A549 (cell line): ENCODE results near the gene SZT2. TPM values are rescaled to one million over a fixed set of nuclear protein-coding genes. Genes with fewer than 3 reads are reported as not detected.

Experiments used
- ATAC-seq, 2 experiments: fragments of 200-7000 bp in 1 of 2; fragments of >200 bp in 1 of 2; cut with Nextera tagmentation in 1 of 2; cut with Tn5 transposase in 1 of 2; 3 replicates each; pipeline versions ENCODE4 v1.8.0 to v1.9.1; 2018 to 2020; ENCODE audit warnings: mild to moderate bottlenecking in 1 of 2, moderate library complexity in 1 of 2
- CTCF ChIA-PET: fragments of 300-600 bp; sonication (Branson Sonifier 250); formaldehyde crosslinking; extraction: SDS; loops from one replicate; lab custom pipeline; 2021; ENCODE audit warnings: antibody characterized with exemption, inconsistent platforms; lab: Yijun Ruan, JAX
- POLR2A ChIA-PET: fragments of 350-600 bp; formaldehyde crosslinking; extraction: SDS; loops from one replicate; lab custom pipeline; 2021; ENCODE audit warnings: antibody characterized with exemption, inconsistent platforms; lab: Yijun Ruan, JAX
- DNase-seq, 2 experiments: peaks; one replicate each; pipeline versions ENCODE4 v3.0.0 to v3.0.0-alpha.2; 2011 to 2016; ENCODE audit warnings: low read depth in 1 of 2, low spot score in 1 of 2
- FAIRE-seq: peaks from 2 replicates; lab custom pipeline; 2011; peaks lifted over from hg19 to GRCh38; lab: Jason Lieb, UNC
- H3K27ac ChIP-seq, 2 experiments: fragments of >200 bp; sonication (Bioruptor Twin); formaldehyde crosslinking; 3 replicates each; pipeline ENCODE4 v1.5.1; 2016 to 2017
- H3K4me1 ChIP-seq: fragments of >200 bp; sonication (Bioruptor Twin); formaldehyde crosslinking; 3 replicates; pipeline ENCODE4 v1.6.1; 2016
- H3K4me2 ChIP-seq: fragments of >200 bp; sonication (Bioruptor Twin); formaldehyde crosslinking; 3 replicates; pipeline ENCODE4 v1.6.1; 2016
- H3K4me3 ChIP-seq: fragments of >200 bp; sonication (Bioruptor Twin); formaldehyde crosslinking; 3 replicates; pipeline ENCODE4 v1.5.1; 2016
- H3K9me3 ChIP-seq: fragments of >200 bp; sonication (Bioruptor Twin); formaldehyde crosslinking; 3 replicates; pipeline ENCODE4 v1.6.1; 2016
- BHLHE40 ChIP-seq: IDR thresholded peaks from 2 replicates; pipeline ENCODE4 v1.6.1; 2012; ENCODE audit warnings: low read depth, low read length, inconsistent platforms
- CEBPB ChIP-seq, 2 experiments: fragments of >200 bp in 1 of 2; sonication (Bioruptor Twin) in 1 of 2; formaldehyde crosslinking in 1 of 2; IDR thresholded peaks; 2 replicates each; pipeline ENCODE4 v1.6.1; 2012 to 2016
- CHD2 ChIP-seq: fragments of 150-350 bp; IDR thresholded peaks from 2 replicates; pipeline ENCODE4 v1.6.1; 2014; ENCODE audit warnings: low read length; ENCODE audit not compliant: partially characterized antibody
- EHMT2 ChIP-seq: fragments of 200-600 bp; sonication (generic); IDR thresholded peaks from 2 replicates; pipeline ENCODE4 v1.6.1; 2016; ENCODE audit warnings: antibody characterized with exemption, low read depth, mild to moderate bottlenecking, moderate library complexity
- FOSB ChIP-seq: fragments of 250-450 bp; sonication (Bioruptor Pico); IDR thresholded peaks from 2 replicates; pipeline ENCODE4 v1.5.0; 2020; ENCODE audit warnings: mild to moderate bottlenecking, moderate library complexity
- FOXS1 ChIP-seq: fragments of 250-450 bp; sonication (Bioruptor Pico); IDR thresholded peaks from 2 replicates; pipeline ENCODE4 v1.5.0; 2020; ENCODE audit warnings: mild to moderate bottlenecking, moderate library complexity
- HDAC2 ChIP-seq: fragments of 200-600 bp; sonication (generic); IDR thresholded peaks from 2 replicates; pipeline ENCODE4 v1.6.1; 2016
- HEYL ChIP-seq: fragments of 250-450 bp; sonication (Bioruptor Pico); IDR thresholded peaks from 2 replicates; pipeline ENCODE4 v1.8.0; 2021; ENCODE audit warnings: mild to moderate bottlenecking, moderate library complexity
- HOXA7 ChIP-seq: fragments of 250-450 bp; sonication (Bioruptor Pico); IDR thresholded peaks from 2 replicates; pipeline ENCODE4 v1.5.0; 2020; ENCODE audit warnings: mild to moderate bottlenecking, moderate library complexity
- HOXB13 ChIP-seq: fragments of 250-450 bp; sonication (Bioruptor Pico); IDR thresholded peaks from 2 replicates; pipeline ENCODE4 v1.5.0; 2020; ENCODE audit warnings: low read depth, mild to moderate bottlenecking, moderate library complexity
- HOXB5 ChIP-seq: fragments of 250-450 bp; sonication (Bioruptor Pico); IDR thresholded peaks from 2 replicates; pipeline ENCODE4 v1.5.0; 2020; ENCODE audit warnings: mild to moderate bottlenecking, moderate library complexity
- JUNB ChIP-seq: fragments of >200 bp; sonication (Bioruptor Twin); formaldehyde crosslinking; IDR thresholded peaks from 2 replicates; pipeline ENCODE4 v1.6.1; 2016
- KDM1A ChIP-seq: fragments of 200-600 bp; sonication (generic); IDR thresholded peaks from 2 replicates; pipeline ENCODE4 v1.6.1; 2016; ENCODE audit warnings: low read depth, mild to moderate bottlenecking
- KDM5A ChIP-seq: fragments of 200-600 bp; sonication (generic); IDR thresholded peaks from 2 replicates; pipeline ENCODE4 v1.6.1; 2016; ENCODE audit warnings: antibody characterized with exemption, mild to moderate bottlenecking
- MAFK ChIP-seq: fragments of 450-650 bp; IDR thresholded peaks from 2 replicates; pipeline ENCODE4 v1.6.1; 2014; ENCODE audit not compliant: partially characterized antibody
- MAZ ChIP-seq: fragments of 150-350 bp; IDR thresholded peaks from 2 replicates; pipeline ENCODE4 v1.6.1; 2014; ENCODE audit warnings: antibody characterized with exemption, low read depth, low read length, borderline replicate concordance
- NPAS2 ChIP-seq: fragments of 250-450 bp; sonication (Bioruptor Pico); IDR thresholded peaks from 2 replicates; pipeline ENCODE4 v1.8.0; 2022; ENCODE audit warnings: mild to moderate bottlenecking, moderate library complexity, borderline replicate concordance
- NR3C1 ChIP-seq: fragments of >200 bp; sonication (Bioruptor Twin); formaldehyde crosslinking; IDR thresholded peaks from 3 replicates; pipeline ENCODE4 v1.6.1; 2017
- PHF8 ChIP-seq: fragments of 200-600 bp; sonication (generic); IDR thresholded peaks from 2 replicates; pipeline ENCODE4 v1.6.1; 2016; ENCODE audit warnings: low read depth, mild to moderate bottlenecking, antibody characterized with exemption, moderate library complexity, borderline replicate concordance
- POLR2AphosphoS2 ChIP-seq: conservative IDR thresholded peaks from 2 replicates; pipeline ENCODE4 v1.6.1; 2012; ENCODE audit warnings: low read length, improper control_type of control experiment, inconsistent platforms
- RARB ChIP-seq: fragments of 250-450 bp; sonication (Bioruptor Pico); IDR thresholded peaks from 2 replicates; pipeline ENCODE4 v1.8.0; 2021; ENCODE audit warnings: mild to moderate bottlenecking, moderate library complexity
- RFX5 ChIP-seq: fragments of 450-650 bp; IDR thresholded peaks from 2 replicates; pipeline ENCODE4 v1.7.1; 2014; ENCODE audit warnings: antibody characterized with exemption, mild to moderate bottlenecking, moderate library complexity
- RNF2 ChIP-seq: fragments of 200-600 bp; sonication (generic); IDR thresholded peaks from 2 replicates; pipeline ENCODE4 v1.6.1; 2016; ENCODE audit warnings: low read depth, mild to moderate bottlenecking, antibody characterized with exemption, moderate library complexity, borderline replicate concordance
- SMC3 ChIP-seq: fragments of >200 bp; sonication (Bioruptor Twin); formaldehyde crosslinking; IDR thresholded peaks from 3 replicates; pipeline ENCODE4 v1.6.1; 2018; ENCODE audit warnings: inconsistent platforms
- SREBF2 ChIP-seq: fragments of 450-650 bp; IDR thresholded peaks from 2 replicates; pipeline ENCODE4 v1.6.1; 2014; ENCODE audit warnings: mild to moderate bottlenecking, moderate library complexity
- TFCP2L1 ChIP-seq: fragments of 250-450 bp; sonication (Bioruptor Pico); IDR thresholded peaks from 2 replicates; pipeline ENCODE4 v1.5.0; 2021; ENCODE audit warnings: mild to moderate bottlenecking
- ZC3H11A ChIP-seq: fragments of 450-650 bp; IDR thresholded peaks from 2 replicates; pipeline ENCODE4 v1.6.1; 2014; ENCODE audit warnings: antibody characterized with exemption, mild to moderate bottlenecking
- ZNF302 ChIP-seq: fragments of 250-450 bp; sonication (Bioruptor Pico); IDR thresholded peaks from 2 replicates; pipeline ENCODE4 v1.9.0; 2021; ENCODE audit warnings: inconsistent platforms, mild to moderate bottlenecking, moderate library complexity
- ZSCAN20 ChIP-seq: fragments of 250-450 bp; sonication (Bioruptor Pico); IDR thresholded peaks from 2 replicates; pipeline ENCODE4 v1.8.0; 2022; ENCODE audit warnings: mild to moderate bottlenecking, moderate library complexity
- WGBS: methylation state at CpG from one replicate; pipeline ENCODE4 v1.1.6; 2017; ENCODE audit errors: missing lambda C conversion rate; 5-methylcytosine and 5-hydroxymethylcytosine counted together
- polyA plus RNA-seq, 4 experiments: library from polyadenylated mRNA; depleted of rRNA in 3 of 4; stranded (reverse); fragments of >200 nt; fragmentation: RNase III in 1 of 4; extraction: RNeasy Plus Mini Kit Qiagen cat#74134 plus additional on column Dnase treatment in 1 of 4; gene quantifications; 2 replicates in 3 of 4; 3 replicates in 1 of 4; pipeline ENCODE4 v1.2.3, GENCODE V29; 2011 to 2017
- TF ChIP-seq, protein P1 (sequence below): IDR thresholded peaks from 2 replicates; pipeline ENCODE4 v1.6.1; 2012
- TF ChIP-seq, protein P2 (sequence below): IDR thresholded peaks from 2 replicates; pipeline ENCODE4 v1.6.1; 2012; ENCODE audit warnings: low read depth, borderline replicate concordance
- TF ChIP-seq, protein P3 (sequence below): fragments of >200 bp; sonication (Bioruptor Twin); formaldehyde crosslinking; IDR thresholded peaks from 2 replicates; pipeline ENCODE4 v1.6.1; 2016
- TF ChIP-seq, protein P4 (sequence below): fragments of 250-450 bp; sonication (Bioruptor Pico); IDR thresholded peaks from 2 replicates; pipeline ENCODE4 v1.5.0; 2021; ENCODE audit warnings: mild to moderate bottlenecking, moderate library complexity, borderline replicate concordance
- TF ChIP-seq, protein P5 (sequence below): IDR thresholded peaks from 2 replicates; pipeline ENCODE4 v1.6.1; 2012

The SZT2 gene
- polyA plus RNA-seq, 2 of the 4 experiments (the other 2 are of a cell fraction): 6.1 to 6.5 TPM

DNA sequence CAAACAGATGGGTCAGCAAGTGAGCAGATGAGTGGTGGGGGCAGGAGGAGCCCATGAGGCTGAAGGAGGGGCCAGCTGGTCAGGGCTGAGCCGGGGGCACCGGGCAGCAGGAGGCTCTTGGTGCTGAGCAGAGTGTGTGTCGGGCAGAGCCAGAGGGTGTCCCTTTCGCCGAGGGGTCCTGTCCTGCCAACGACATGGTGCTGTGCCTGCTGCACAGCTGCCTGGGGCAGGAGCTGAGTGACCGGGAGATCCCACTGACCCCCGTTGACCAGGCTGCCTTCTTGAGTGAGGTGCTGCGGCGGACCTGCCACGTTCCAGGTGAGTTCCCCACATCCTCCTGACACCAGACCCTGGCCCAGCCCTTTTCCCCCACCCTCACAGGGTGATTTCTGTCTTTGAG is 36.5 kb downstream of the SZT2 start:
- no peak overlapping the region for H3K27ac ChIP-seq
- WGBS: 83% methylated on average over 7 of the region's 11 CpGs
- H3K4me2 ChIP-seq: no peak overlapping the region
- ATAC-seq: no peak
- H3K4me1 ChIP-seq: peaks cover 7% of the 10 kb centered on the region; the same call in 1 of the 3 replicates
- TF ChIP-seq, protein P1, sequence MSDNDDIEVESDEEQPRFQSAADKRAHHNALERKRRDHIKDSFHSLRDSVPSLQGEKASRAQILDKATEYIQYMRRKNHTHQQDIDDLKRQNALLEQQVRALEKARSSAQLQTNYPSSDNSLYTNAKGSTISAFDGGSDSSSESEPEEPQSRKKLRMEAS: no peak
- TF ChIP-seq ZSCAN20 (CRISPR knock-in tag) (no peak), FOSB (CRISPR knock-in tag) (no peak), BHLHE40 (no peak), HOXB13 (CRISPR knock-in tag) (no peak), KDM5A (no peak)
- TF ChIP-seq, all 56 proteins: peak for 0
- H3K9me3 ChIP-seq: no peaks in the 10 kb centered on the region
- H3K4me3 ChIP-seq: no peak overlapping the region
- DNase-seq (no peak), FAIRE-seq (no peak)
- POLR2A ChIA-PET: no interaction called here
- CTCF ChIA-PET: no interaction called here

DNA sequence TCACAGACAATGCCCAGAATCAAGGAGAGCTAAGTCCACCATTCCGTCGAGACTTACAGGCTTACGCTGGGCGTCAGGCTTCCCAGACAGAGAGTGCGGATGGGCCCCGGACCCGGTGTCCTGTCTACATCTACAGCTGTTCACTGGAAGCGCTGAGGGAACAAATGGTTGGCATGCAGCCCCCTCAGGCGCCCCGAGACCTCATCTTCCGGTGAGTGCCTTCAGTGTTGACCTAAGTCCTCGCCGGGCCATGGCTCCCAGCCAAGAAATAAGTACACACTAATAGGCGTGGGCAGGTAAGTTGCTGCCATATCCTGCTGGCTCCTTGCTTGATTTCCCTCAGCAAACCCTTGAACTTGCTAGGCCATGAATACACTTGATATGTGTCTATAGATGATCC is 37.8 kb downstream of the SZT2 start:
- Histone ChIP-seq H3K4me1 (peaks cover 7% of the 10 kb centered on the region; the same call in 1 of the 3 replicates), H3K9me3 (no peaks in the 10 kb centered on the region), H3K4me3 (no peak overlapping the region), H3K4me2 (no peak overlapping the region), H3K27ac (no peak overlapping the region)
- TF ChIP-seq, protein P2, sequence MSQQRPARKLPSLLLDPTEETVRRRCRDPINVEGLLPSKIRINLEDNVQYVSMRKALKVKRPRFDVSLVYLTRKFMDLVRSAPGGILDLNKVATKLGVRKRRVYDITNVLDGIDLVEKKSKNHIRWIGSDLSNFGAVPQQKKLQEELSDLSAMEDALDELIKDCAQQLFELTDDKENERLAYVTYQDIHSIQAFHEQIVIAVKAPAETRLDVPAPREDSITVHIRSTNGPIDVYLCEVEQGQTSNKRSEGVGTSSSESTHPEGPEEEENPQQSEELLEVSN: no peak
- TF ChIP-seq EHMT2 (no peak), HEYL (CRISPR knock-in tag) (no peak), ZNF302 (CRISPR knock-in tag) (no peak), CEBPB (IDR thresholded peaks at IDR 0.05) (no peak), MAFK (no peak), HOXA7 (CRISPR knock-in tag) (no peak), PHF8 (no peak), RARB (CRISPR knock-in tag) (no peak), RFX5 (no peak), TFCP2L1 (CRISPR knock-in tag) (no peak), ZC3H11A (no peak), JUNB (no peak), FOXS1 (CRISPR knock-in tag) (no peak)
- TF ChIP-seq, protein P3, sequence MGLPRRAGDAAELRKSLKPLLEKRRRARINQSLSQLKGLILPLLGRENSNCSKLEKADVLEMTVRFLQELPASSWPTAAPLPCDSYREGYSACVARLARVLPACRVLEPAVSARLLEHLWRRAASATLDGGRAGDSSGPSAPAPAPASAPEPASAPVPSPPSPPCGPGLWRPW: no peak
- TF ChIP-seq, protein P4, sequence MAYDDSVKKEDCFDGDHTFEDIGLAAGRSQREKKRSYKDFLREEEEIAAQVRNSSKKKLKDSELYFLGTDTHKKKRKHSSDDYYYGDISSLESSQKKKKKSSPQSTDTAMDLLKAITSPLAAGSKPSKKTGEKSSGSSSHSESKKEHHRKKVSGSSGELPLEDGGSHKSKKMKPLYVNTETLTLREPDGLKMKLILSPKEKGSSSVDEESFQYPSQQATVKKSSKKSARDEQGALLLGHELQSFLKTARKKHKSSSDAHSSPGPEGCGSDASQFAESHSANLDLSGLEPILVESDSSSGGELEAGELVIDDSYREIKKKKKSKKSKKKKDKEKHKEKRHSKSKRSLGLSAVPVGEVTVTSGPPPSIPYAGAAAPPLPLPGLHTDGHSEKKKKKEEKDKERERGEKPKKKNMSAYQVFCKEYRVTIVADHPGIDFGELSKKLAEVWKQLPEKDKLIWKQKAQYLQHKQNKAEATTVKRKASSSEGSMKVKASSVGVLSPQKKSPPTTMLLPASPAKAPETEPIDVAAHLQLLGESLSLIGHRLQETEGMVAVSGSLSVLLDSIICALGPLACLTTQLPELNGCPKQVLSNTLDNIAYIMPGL (CRISPR knock-in tag): no peak
- ChIA-PET POLR2A (no interaction called here), CTCF (interaction anchor here (0.8 to 1.9 kb wide), 3 partner anchors 13 to 201 kb away, joined by 3 to 7 read pairs (median 6); no protein-coding TSS in a partner anchor)
- no peak for FAIRE-seq
- ATAC-seq: no peak
- no peak for DNase-seq
- 88% methylated on average over 12 of the region's 14 CpGs for WGBS

DNA sequence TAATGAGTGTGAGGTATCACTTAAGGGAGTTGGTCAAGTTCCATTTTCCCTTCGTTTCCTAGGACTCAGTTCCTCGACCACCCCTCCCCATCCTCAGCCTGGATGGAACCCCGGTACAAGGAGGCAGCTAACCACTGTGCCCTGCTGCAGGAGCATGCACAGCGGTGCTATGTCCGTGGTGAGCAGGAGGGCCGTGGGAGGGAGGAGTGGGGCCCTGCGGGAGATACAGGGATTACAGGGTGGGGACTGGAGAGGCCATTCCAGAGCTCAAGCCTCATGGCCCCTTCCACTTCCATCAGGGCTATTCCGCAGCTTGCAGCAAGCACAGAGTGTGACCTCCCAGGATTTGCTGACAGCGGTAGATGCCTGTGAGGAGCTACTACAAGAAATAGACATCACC is 38.2 kb downstream of the SZT2 start:
- CTCF ChIA-PET: interaction anchor here (0.8 to 1.9 kb wide), 3 partner anchors 12 to 202 kb away, joined by 3 to 7 read pairs (median 6); no protein-coding TSS in a partner anchor
- no peak for FAIRE-seq
- WGBS: 78% methylated on average over 3 of the region's 9 CpGs
- TF ChIP-seq HDAC2 (no peak), SREBF2 (no peak), MAZ (no peak), HOXB5 (CRISPR knock-in tag) (no peak), HEYL (CRISPR knock-in tag) (no peak), SMC3 (no peak), RNF2 (no peak), NPAS2 (no peak), FOXS1 (CRISPR knock-in tag) (no peak), ZC3H11A (no peak), POLR2AphosphoS2 (no peak), TFCP2L1 (CRISPR knock-in tag) (no peak), CHD2 (no peak), NR3C1 (no peak), KDM1A (no peak)
- TF ChIP-seq, protein P5, sequence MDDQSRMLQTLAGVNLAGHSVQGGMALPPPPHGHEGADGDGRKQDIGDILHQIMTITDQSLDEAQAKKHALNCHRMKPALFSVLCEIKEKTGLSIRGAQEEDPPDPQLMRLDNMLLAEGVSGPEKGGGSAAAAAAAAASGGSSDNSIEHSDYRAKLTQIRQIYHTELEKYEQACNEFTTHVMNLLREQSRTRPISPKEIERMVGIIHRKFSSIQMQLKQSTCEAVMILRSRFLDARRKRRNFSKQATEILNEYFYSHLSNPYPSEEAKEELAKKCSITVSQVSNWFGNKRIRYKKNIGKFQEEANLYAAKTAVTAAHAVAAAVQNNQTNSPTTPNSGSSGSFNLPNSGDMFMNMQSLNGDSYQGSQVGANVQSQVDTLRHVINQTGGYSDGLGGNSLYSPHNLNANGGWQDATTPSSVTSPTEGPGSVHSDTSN: no peak

More for the DNA sequence above, 38.2 kb downstream of the SZT2 start:
- H3K4me1 ChIP-seq: peaks cover 7% of the 10 kb centered on the region; the same call in 1 of the 3 replicates
- DNase-seq (no peak), ATAC-seq (no peak)
- no peak overlapping the region for H3K27ac ChIP-seq
- no peak overlapping the region for H3K4me3 ChIP-seq
- H3K4me2 ChIP-seq: no peak overlapping the region
- H3K9me3 ChIP-seq: no peaks in the 10 kb centered on the region
- POLR2A ChIA-PET: no interaction called here
